K562 (cell line): ENCODE measurements around the gene GPR32. TPM values are rescaled to one million over a fixed set of nuclear protein-coding genes. Genes with fewer than 3 reads are reported as not detected.

Experiments
- ARHGAP35 ChIP-seq: fragments of 450-650 bp; IDR thresholded peaks from 2 replicates; pipeline ENCODE4 v1.6.1; 2018; ENCODE audit not compliant: partially characterized antibody
- C11orf30 ChIP-seq: fragments of 450-650 bp; IDR thresholded peaks from 2 replicates; pipeline ENCODE4 v1.6.1; 2016; ENCODE audit warnings: low read depth, mild to moderate bottlenecking
- CAMTA2 ChIP-seq: fragments of 250-450 bp; sonication (Bioruptor Pico); conservative IDR thresholded peaks from 2 replicates; pipeline ENCODE4 v1.5.1; 2022
- CEBPB ChIP-seq: fragments of 450-650 bp; IDR thresholded peaks from 2 replicates; pipeline ENCODE4 v1.6.1; 2016; ENCODE audit warnings: missing genetic modification characterization, missing compliant biosample characterization
- EWSR1 ChIP-seq: fragments of 450-650 bp; IDR thresholded peaks from 2 replicates; pipeline ENCODE4 v1.6.1; 2018; ENCODE audit warnings: borderline replicate concordance, mild to moderate bottlenecking, low read depth, moderate library complexity; ENCODE audit not compliant: partially characterized antibody
- FOXJ3 ChIP-seq: sonication (generic); formaldehyde crosslinking; IDR thresholded peaks from 2 replicates; pipeline ENCODE4 v1.4.0; 2020; ENCODE audit warnings: mild to moderate bottlenecking, missing genetic modification reagents
- GABPB1 ChIP-seq: sonication (generic); formaldehyde crosslinking; IDR thresholded peaks from 2 replicates; pipeline ENCODE4 v1.8.0; 2022; ENCODE audit warnings: mild to moderate bottlenecking, missing genetic modification reagents
- GTF2F1 ChIP-seq: IDR thresholded peaks from 2 replicates; pipeline ENCODE4 v1.6.1; 2011; ENCODE audit warnings: low read depth, low read length, improper control_type of control experiment
- ID3 ChIP-seq, 2 experiments: fragments of 250-450 bp in 1 of 2; fragments of 450-650 bp in 1 of 2; sonication (Bioruptor Pico) in 1 of 2; IDR thresholded peaks; 2 replicates each; pipeline versions ENCODE4 v1.6.1 to v1.8.0; 2016 to 2021; ENCODE audit warnings: mild to moderate bottlenecking in 2 of 2, moderate library complexity in 2 of 2, missing compliant biosample characterization in 1 of 2, missing genetic modification characterization in 1 of 2
- JUN ChIP-seq, 2 experiments: sonication (generic) in 1 of 2; formaldehyde crosslinking in 1 of 2; IDR thresholded peaks; 2 replicates each; pipeline versions ENCODE4 v1.6.1 to v1.8.0; 2012 to 2022; ENCODE audit warnings: borderline replicate concordance in 2 of 2, mild to moderate bottlenecking in 2 of 2, improper control_type of control experiment in 1 of 2, low read depth in 1 of 2, low read length in 1 of 2, missing genetic modification reagents in 1 of 2
- MAFK ChIP-seq: IDR thresholded peaks from 2 replicates; pipeline ENCODE4 v1.6.1; 2011; ENCODE audit warnings: low read length, improper control_type of control experiment
- POLR3G ChIP-seq: IDR thresholded peaks from 2 replicates; pipeline ENCODE4 v1.6.1; 2011; ENCODE audit not compliant: insufficient read length, insufficient replicate concordance; ENCODE audit errors: extremely low read depth
- PTBP1 ChIP-seq: fragments of 200-400 bp; formaldehyde crosslinking; IDR thresholded peaks from 2 replicates; pipeline ENCODE4 v1.6.1; 2017; ENCODE audit warnings: low read depth, low read length
- PURB ChIP-seq: sonication (generic); formaldehyde crosslinking; IDR thresholded peaks from 2 replicates; pipeline ENCODE4 v1.9.0; 2021; ENCODE audit warnings: low read depth, mild to moderate bottlenecking, missing genetic modification reagents
- SIN3B ChIP-seq: fragments of 450-650 bp; IDR thresholded peaks from 2 replicates; pipeline ENCODE4 v1.6.1; 2017; ENCODE audit warnings: low read depth, mild to moderate bottlenecking, moderate library complexity
- U2AF1 ChIP-seq: fragments of 200-400 bp; formaldehyde crosslinking; optimal IDR thresholded peaks from 2 replicates; pipeline ENCODE3; 2017; ENCODE audit warnings: mild to moderate bottlenecking, low read depth, low read length, moderate library complexity
- YBX1 ChIP-seq: fragments of 450-650 bp; IDR thresholded peaks from 2 replicates; pipeline ENCODE4 v1.7.1; 2016; ENCODE audit warnings: mild to moderate bottlenecking
- ZC3H8 ChIP-seq: fragments of 450-650 bp; IDR thresholded peaks from 2 replicates; pipeline ENCODE4 v1.6.1; 2017
- ZFP30 ChIP-seq: fragments of 250-450 bp; sonication (Bioruptor Pico); IDR thresholded peaks from 2 replicates; pipeline ENCODE4 v1.8.0; 2022; ENCODE audit warnings: moderate library complexity, mild to moderate bottlenecking, inconsistent platforms, borderline replicate concordance
- ZNF124 ChIP-seq: sonication (generic); formaldehyde crosslinking; IDR thresholded peaks from 2 replicates; pipeline ENCODE4 v1.8.1; 2022; ENCODE audit warnings: missing genetic modification reagents
- ZNF609 ChIP-seq: sonication (generic); formaldehyde crosslinking; IDR thresholded peaks from 2 replicates; pipeline ENCODE4 v1.8.1; 2023; ENCODE audit warnings: missing genetic modification reagents, mild to moderate bottlenecking, borderline replicate concordance
- polyA plus RNA-seq, 8 experiments: library from polyadenylated mRNA; depleted of rRNA in 4 of 8; stranded (reverse) in 5 of 8; unstranded in 3 of 8; fragments of >200 nt; fragmentation: Nextera tagmentation in 2 of 8; fragmentation: Illumina TruSeq in 1 of 8; extraction: Ambion mirVana in 2 of 8; extraction: Trizol in 1 of 8; gene quantifications; 2 replicates each; pipeline versions ENCODE4 v1.2.1 to v1.2.3, GENCODE V29; 2011 to 2014; ENCODE audit warnings: inconsistent platforms in 1 of 8, missing spikeins in 1 of 8
- total RNA-seq, 7 experiments: library from RNA; depleted of rRNA in 6 of 7; stranded (reverse); fragments of >200 nt in 6 of 7; fragmentation: Illumina TruSeq in 2 of 7; extraction: Trizol in 2 of 7; gene quantifications; 2 replicates each; pipeline versions ENCODE4 v1.2.1 to v1.2.3, GENCODE V29; 2011 to 2021; ENCODE audit warnings: low replicate concordance in 1 of 7

Gene GPR32
- total and polyA plus RNA-seq, 9 of the 15 experiments (the other 6 are each of a cell fraction or from before 2014, with no cell fraction given): not detected

GRCh38 chr19:50728084-50728737, 42.1 kb upstream of the GPR32 start (continued):
- TF ChIP-seq ZFP30: no peak
- TF ChIP-seq GABPB1 (CRISPR knock-in tag): peak; percentile 87
- TF ChIP-seq C11orf30: no peak
- no peak for TF ChIP-seq ZNF124 (CRISPR knock-in tag)
- no peak for TF ChIP-seq MAFK
- TF ChIP-seq CAMTA2 (CRISPR knock-in tag): 0 out of 2 replicates have a peak, but pooled peaks have one; percentile 16
- TF ChIP-seq FOXJ3 (CRISPR knock-in tag): no peak
- TF ChIP-seq ZC3H8: no peak
- TF ChIP-seq ARHGAP35: no peak
- TF ChIP-seq PURB (CRISPR knock-in tag): no peak
- TF ChIP-seq POLR3G: no peak
- no peak for TF ChIP-seq ID3 (CRISPR knock-in tag; IDR thresholded peaks at IDR 0.05)
- TF ChIP-seq ID3 (tag; IDR thresholded peaks at IDR 0.05): 0 out of 2 replicates have a peak, but pooled peaks have one; percentile 39
- TF ChIP-seq U2AF1: no peak
- TF ChIP-seq GTF2F1: no peak
- TF ChIP-seq JUN (IDR thresholded peaks at IDR 0.05; ENCODE audit: borderline replicate concordance, low read depth, low read length): peak; percentile 26; the same call in 1 of the 2 replicates
- no peak for TF ChIP-seq JUN (CRISPR knock-in tag; IDR thresholded peaks at IDR 0.05; ENCODE audit: borderline replicate concordance)
- no peak for TF ChIP-seq SIN3B
- TF ChIP-seq CEBPB (tag): no peak
- no peak for TF ChIP-seq ZNF609 (CRISPR knock-in tag)
- no peak for TF ChIP-seq PTBP1
- TF ChIP-seq EWSR1: no peak
- no peak for TF ChIP-seq YBX1
